Testis (tissue), 2 donors: Measurements from ENCODE around the gene RIMBP3B.
"Not testable (repeated sequence)": the region's sequence is repeated elsewhere in the genome, so short reads cannot be mapped to it uniquely, and the experiment has no call there.

Experiments
- CTCF ChIP-seq, 3 experiments: fragments of 450-650 bp in 2 of 3; fragments of 200-600 bp in 1 of 3; sonication (generic) in 1 of 3; IDR thresholded peaks; one replicate each; pipeline ENCODE4 v1.5.1; 2016 to 2019; ENCODE audit warnings: antibody characterized with exemption in 3 of 3, mild to moderate bottlenecking in 2 of 3, moderate library complexity in 1 of 3
- POLR2A ChIP-seq: fragments of 450-650 bp; IDR thresholded peaks from one replicate; pipeline ENCODE4 v1.6.1; 2017; ENCODE audit warnings: antibody characterized with exemption, mild to moderate bottlenecking, moderate library complexity

DNA sequence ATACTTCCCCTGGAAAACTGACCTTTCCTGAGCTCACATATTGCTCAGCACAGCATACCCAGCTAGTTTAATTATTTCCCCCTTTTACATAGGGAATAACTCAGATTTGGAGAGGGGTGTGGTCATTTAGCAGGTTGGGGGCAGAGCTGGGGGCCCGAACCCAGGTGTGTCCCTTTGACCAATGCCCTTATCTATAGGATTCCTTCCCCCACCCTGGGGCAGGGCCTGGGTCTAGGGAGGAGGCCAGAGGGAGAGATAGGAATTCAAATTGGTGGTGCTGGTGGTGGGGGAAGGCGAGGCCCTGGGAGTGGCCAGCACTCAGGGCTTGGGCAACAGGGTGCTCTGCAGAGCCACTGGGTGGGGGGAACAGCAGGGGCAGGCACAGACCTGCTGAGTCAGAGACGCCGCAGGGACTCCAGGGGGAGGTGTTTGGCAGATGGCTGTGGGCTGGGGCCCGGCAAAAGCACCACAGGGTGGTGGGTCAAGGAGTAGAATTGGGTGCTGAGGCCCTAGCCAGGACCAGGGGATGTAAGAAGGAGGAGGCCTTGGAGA, 19.3 kb downstream of the RIMBP3B start:
- not testable (repeated sequence) for TF ChIP-seq CTCF (IDR thresholded peaks at IDR 0.05); POLR2A
